ENCODE results near the gene LTN1. TPM values are rescaled to one million over a fixed set of nuclear protein-coding genes. Genes with fewer than 3 reads are reported as not detected.
"Not testable (repeated sequence)": the region's sequence is repeated elsewhere in the genome, so short reads cannot be mapped to it uniquely, and the experiment has no call there.

Gene LTN1
- total and polyA plus RNA-seq, 2 donors from 2014 or later = 3.6 to 25.0 TPM

- TF ChIP-seq CTCF (IDR thresholded peaks at IDR 0.05; ENCODE audit: borderline replicate concordance, extremely low read depth, insufficient read depth) = no peak
- intact Hi-C loops (cut with DNase I) = no loop called here
- peak overlapping the region in 1 of 3 donors; percentile 80 for H3K9ac ChIP-seq (ENCODE audit: low read length in 3 of 3)
Measured at GRCh38 chr21:29017639-29018237, 25.1 kb upstream of the LTN1 start.

GRCh38 chr21:29011236-29011635, 18.6 kb upstream of the LTN1 start:
- not testable (repeated sequence) for H3K4me1 ChIP-seq (ENCODE audit: control insufficient read depth in 2 of 3, insufficient read depth in 2 of 3, low read depth in 1 of 3, low read length in 3 of 3); H3K4me3 ChIP-seq (ENCODE audit: low read length in 3 of 3)

More at GRCh38 chr21:29017639-29018237, 25.1 kb upstream of the LTN1 start:
- Histone ChIP-seq H3K27ac (ENCODE audit: low read depth in 2 of 2, low read length in 2 of 2) (no peak overlapping the region), H3K27me3 (ENCODE audit: control insufficient read depth, insufficient read depth, low read length) (no peaks in the 10 kb centered on the region), H3K4me1 (ENCODE audit: control insufficient read depth in 2 of 3, insufficient read depth in 2 of 3, low read depth in 1 of 3, low read length in 3 of 3) (peaks cover 0 to 14% (median 0%) of the 10 kb centered on the region in 3 donors), H3K4me3 (ENCODE audit: low read length in 3 of 3) (peak overlapping the region in 2 of 3 donors; percentile 86 to 97), H3K36me3 (ENCODE audit: control insufficient read depth in 2 of 3, insufficient read depth in 3 of 3, low read length in 3 of 3) (no peaks in the 10 kb centered on the region), H3K9me3 (ENCODE audit: control insufficient read depth in 2 of 3, insufficient read depth in 1 of 3, low read length in 3 of 3) (no peaks in the 10 kb centered on the region)
- DNase-seq (no peak), FAIRE-seq (no peak)

GRCh38 chr21:29008367-29008766, 15.7 kb upstream of the LTN1 start:
- Histone ChIP-seq H3K4me1 (ENCODE audit: control insufficient read depth in 2 of 3, insufficient read depth in 2 of 3, low read depth in 1 of 3, low read length in 3 of 3) (no peaks in the 10 kb centered on the region), H3K4me3 (ENCODE audit: low read length in 3 of 3) (no peak overlapping the region), H3K27me3 (ENCODE audit: control insufficient read depth, insufficient read depth, low read length) (no peaks in the 10 kb centered on the region), H3K9me3 (ENCODE audit: control insufficient read depth in 2 of 3, insufficient read depth in 1 of 3, low read length in 3 of 3) (no peaks in the 10 kb centered on the region), H3K27ac (ENCODE audit: low read depth in 2 of 2, low read length in 2 of 2) (no peak overlapping the region), H3K36me3 (ENCODE audit: control insufficient read depth in 2 of 3, insufficient read depth in 3 of 3, low read length in 3 of 3) (peaks cover 0 to 15% (median 7%) of the 10 kb centered on the region in 3 donors), H3K9ac (ENCODE audit: low read length in 3 of 3) (no peak overlapping the region)
- intact Hi-C loops (cut with DNase I) = no loop called here
- FAIRE-seq = no peak
- DNase-seq = no peak
- no peak for TF ChIP-seq CTCF (IDR thresholded peaks at IDR 0.05; ENCODE audit: borderline replicate concordance, extremely low read depth, insufficient read depth)

More at GRCh38 chr21:29011236-29011635, 18.6 kb upstream of the LTN1 start:
- DNase-seq; H3K9me3 ChIP-seq (ENCODE audit: control insufficient read depth in 2 of 3, insufficient read depth in 1 of 3, low read length in 3 of 3); intact Hi-C loops (cut with DNase I); H3K9ac ChIP-seq (ENCODE audit: low read length in 3 of 3); H3K27me3 ChIP-seq (ENCODE audit: control insufficient read depth, insufficient read depth, low read length); H3K27ac ChIP-seq (ENCODE audit: low read depth in 2 of 2, low read length in 2 of 2); FAIRE-seq: not testable (repeated sequence)
- H3K36me3 ChIP-seq (ENCODE audit: control insufficient read depth in 2 of 3, insufficient read depth in 3 of 3, low read length in 3 of 3) = peaks cover 0 to 15% (median 7%) of the 10 kb centered on the region in 3 donors

DNA sequence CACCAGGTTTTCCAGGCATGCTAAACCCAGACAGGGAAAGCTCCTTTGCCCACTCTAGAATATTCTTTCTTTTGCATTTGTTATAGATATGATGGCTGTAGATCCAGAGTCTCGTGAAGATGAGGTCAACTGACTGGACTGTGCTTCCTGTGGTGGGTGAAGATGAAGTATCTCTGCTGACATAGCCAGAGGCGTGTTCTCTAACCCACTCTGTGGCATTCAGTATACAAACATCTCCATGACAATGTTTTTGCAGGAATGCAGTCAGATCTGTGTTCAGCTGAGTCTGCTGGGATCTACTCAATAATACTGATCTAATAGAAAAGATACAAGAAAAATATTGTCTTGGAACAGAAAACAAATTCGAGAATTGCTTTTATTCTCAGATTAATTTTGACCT, 15.1 kb upstream of the LTN1 start:
- intact Hi-C loops (cut with DNase I) = no loop called here
- TF ChIP-seq CTCF (IDR thresholded peaks at IDR 0.05; ENCODE audit: borderline replicate concordance, extremely low read depth, insufficient read depth) = no peak
- FAIRE-seq = no peak

More for the DNA sequence above, 15.1 kb upstream of the LTN1 start:
- no peaks in the 10 kb centered on the region for H3K27me3 ChIP-seq (ENCODE audit: control insufficient read depth, insufficient read depth, low read length)
- H3K4me1 ChIP-seq (ENCODE audit: control insufficient read depth in 2 of 3, insufficient read depth in 2 of 3, low read depth in 1 of 3, low read length in 3 of 3) = no peaks in the 10 kb centered on the region
- DNase-seq = no peak
- no peak overlapping the region for H3K9ac ChIP-seq (ENCODE audit: low read length in 3 of 3)
- no peaks in the 10 kb centered on the region for H3K9me3 ChIP-seq (ENCODE audit: control insufficient read depth in 2 of 3, insufficient read depth in 1 of 3, low read length in 3 of 3)
- no peak overlapping the region for H3K27ac ChIP-seq (ENCODE audit: low read depth in 2 of 2, low read length in 2 of 2)
- no peak overlapping the region for H3K4me3 ChIP-seq (ENCODE audit: low read length in 3 of 3)
- peaks cover 0 to 15% (median 7%) of the 10 kb centered on the region in 3 donors for H3K36me3 ChIP-seq (ENCODE audit: control insufficient read depth in 2 of 3, insufficient read depth in 3 of 3, low read length in 3 of 3)

Measured in kidney (tissue), 14 donors.